NCI-H1048 (cell line): ENCODE data around the gene TMOD4.
A peak's percentile ranks its signal among the peaks of the same experiment; 100 is the strongest.

ENCODE experiments used
- DNase-seq: peaks from one replicate; lab custom pipeline; 2025; lab: John Stamatoyannopoulos, UW

Gene TMOD4

GRCh38 chr1:151175041-151175741, 590 bp downstream of the TMOD4 start:
- no peak for DNase-seq

GRCh38 chr1:151171190-151171589, 4.6 kb downstream of the TMOD4 start:
- DNase-seq, result no peak

GRCh38 chr1:151167116-151167515, 8.7 kb downstream of the TMOD4 start:
- no peak for DNase-seq

GRCh38 chr1:151166505-151166956, 9.2 kb downstream of the TMOD4 start:
- DNase-seq, result no peak

GRCh38 chr1:151165738-151166504, 9.9 kb downstream of the TMOD4 start, which contains the start of the genes LYSMD1 and SCNM1:
LYSMD1 (minus strand) TSS chr1:151165902; CDS start chr1:151165258, 644 bp downstream.
SCNM1 (plus strand) TSS chr1:151166144; CDS start chr1:151166153, 9 bp downstream.
- peak; percentile 98 for DNase-seq

- no peak for DNase-seq
These were observed 10.5 kb downstream of the TMOD4 start for GRCh38 chr1:151165281-151165737.

- DNase-seq, result no peak
These were observed 11.0 kb downstream of the TMOD4 start for GRCh38 chr1:151164732-151165280.

- no peak for DNase-seq
These were observed 16.4 kb downstream of the TMOD4 start for GRCh38 chr1:151159373-151159772.

GRCh38 chr1:151158751-151159251, 17.0 kb downstream of the TMOD4 start:
- no peak for DNase-seq

- DNase-seq, result no peak
These were observed 17.5 kb downstream of the TMOD4 start for GRCh38 chr1:151158326-151158725.

- DNase-seq, result no peak
These were observed 18.7 kb downstream of the TMOD4 start for GRCh38 chr1:151157067-151157531.

- no peak for DNase-seq
These were observed 19.3 kb downstream of the TMOD4 start, which contains the start of gene TNFAIP8L2 for GRCh38 chr1:151156515-151156819. TNFAIP8L2 (plus strand) TSS chr1:151156649; CDS start chr1:151158698, 2,049 bp downstream.

- no peak for DNase-seq
These were observed 28.1 kb downstream of the TMOD4 start for GRCh38 chr1:151147665-151148064.

- DNase-seq, result no peak
These were observed 28.7 kb downstream of the TMOD4 start for GRCh38 chr1:151147132-151147503.

- peak; percentile 93 for DNase-seq
These were observed 29.2 kb downstream of the TMOD4 start, which contains the start of gene SEMA6C for GRCh38 chr1:151146412-151147131. SEMA6C (minus strand) TSS chr1:151146631; CDS start chr1:151142621, 4,010 bp downstream.

- no peak for DNase-seq
These were observed 29.7 kb downstream of the TMOD4 start for GRCh38 chr1:151146072-151146411.

GRCh38 chr1:151145304-151146071, 30.3 kb downstream of the TMOD4 start:
- DNase-seq, result no peak

GRCh38 chr1:151144474-151145303, 31.1 kb downstream of the TMOD4 start:
- DNase-seq, result no peak

- DNase-seq, result no peak
These were observed 31.8 kb downstream of the TMOD4 start for GRCh38 chr1:151143986-151144385.

- DNase-seq, result no peak
These were observed 32.7 kb downstream of the TMOD4 start for GRCh38 chr1:151143057-151143435.
